ENCODE measurements around the gene GADD45G. TPM values are rescaled to one million over a fixed set of nuclear protein-coding genes. Genes with fewer than 3 reads are reported as not detected.

Gene GADD45G, protein sequence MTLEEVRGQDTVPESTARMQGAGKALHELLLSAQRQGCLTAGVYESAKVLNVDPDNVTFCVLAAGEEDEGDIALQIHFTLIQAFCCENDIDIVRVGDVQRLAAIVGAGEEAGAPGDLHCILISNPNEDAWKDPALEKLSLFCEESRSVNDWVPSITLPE
- total RNA-seq = 1.00 and 1.5 TPM in 2 replicates

DNA sequence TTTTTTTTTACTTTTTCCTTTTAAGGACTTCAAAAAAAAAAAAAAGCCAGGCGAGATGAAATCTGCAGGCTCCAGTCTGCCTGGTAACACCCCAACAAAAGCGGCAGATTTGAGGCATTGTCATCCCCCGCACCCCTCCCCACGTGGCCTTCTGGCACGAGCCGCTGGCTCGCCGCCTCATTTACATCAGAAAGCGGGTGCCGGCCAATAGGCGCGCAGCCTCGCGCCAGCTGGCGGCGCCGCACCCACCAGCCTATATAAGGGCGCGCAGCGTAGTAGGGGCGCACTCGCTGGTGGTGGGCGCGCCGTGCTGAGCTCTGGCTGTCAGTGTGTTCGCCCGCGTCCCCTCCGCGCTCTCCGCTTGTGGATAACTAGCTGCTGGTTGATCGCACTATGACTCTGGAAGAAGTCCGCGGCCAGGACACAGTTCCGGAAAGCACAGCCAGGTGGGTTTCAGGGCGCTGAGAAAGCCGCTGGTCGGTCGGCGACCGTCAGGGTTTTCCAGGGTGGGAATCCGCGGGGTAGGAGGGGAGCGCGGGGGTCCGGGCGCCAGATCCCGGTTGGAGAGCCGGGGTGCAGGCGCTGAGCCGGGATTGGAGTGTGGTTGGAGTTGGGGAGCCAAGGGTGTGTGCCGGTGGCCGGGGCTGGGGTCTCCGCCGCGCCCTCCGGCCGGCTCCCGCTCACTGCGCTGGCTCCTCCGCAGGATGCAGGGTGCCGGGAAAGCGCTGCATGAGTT lies at the start of gene GADD45G:
Gene GADD45G, plus strand, starts transcription at position 284 of the 736 bp plus-strand sequence. Its CDS starts 110 bp downstream, at position 394.

Other genes starting within 250 kb of the GADD45G start
- gene SEMA4D, start 106.9 kb upstream of the GADD45G start, total RNA-seq = 0.09 and 0.71 TPM in 2 replicates